Spinal cord (tissue), 10 donors: ENCODE results near the gene ETV6. TPM values are rescaled to one million over a fixed set of nuclear protein-coding genes. Genes with fewer than 3 reads are reported as not detected.

Source experiments
- DNase-seq, 6 donors: peaks; one replicate each; pipeline versions ENCODE4 v3.0.0 to v3.0.0-alpha.2; 2013 to 2015; ENCODE audit warnings: low spot score in 6 of 6, low read depth in 4 of 6
- H3K27ac ChIP-seq: one replicate; pipeline ENCODE4 v1.5.1; 2013; ENCODE audit warnings: low read depth, low read length, control low read depth
- H3K27me3 ChIP-seq: one replicate; pipeline ENCODE4 v1.6.1; 2013; ENCODE audit warnings: low read length; ENCODE audit not compliant: control insufficient read depth, insufficient read depth
- H3K36me3 ChIP-seq: one replicate; pipeline ENCODE4 v1.6.1; 2013; ENCODE audit warnings: low read length; ENCODE audit not compliant: control insufficient read depth, insufficient read depth
- H3K4me1 ChIP-seq: one replicate; pipeline ENCODE4 v1.6.1; 2013; ENCODE audit warnings: low read length; ENCODE audit not compliant: control insufficient read depth, insufficient read depth
- H3K4me3 ChIP-seq: one replicate; pipeline ENCODE4 v1.5.1; 2013; ENCODE audit warnings: low read depth, low read length, control low read depth
- H3K9me3 ChIP-seq: one replicate; pipeline ENCODE4 v1.6.1; 2013; ENCODE audit warnings: low read length; ENCODE audit not compliant: control insufficient read depth, insufficient read depth
- WGBS: methylation state at CpG from one replicate; pipeline ENCODE4 v1.1.5; 2013; ENCODE audit warnings: missing lambda C conversion rate; ENCODE audit not compliant: insufficient coverage; 5-methylcytosine and 5-hydroxymethylcytosine counted together
- polyA plus RNA-seq, 2 donors: library from polyadenylated mRNA; unstranded; fragments of 120-200 nt; gene quantifications; one replicate each; pipeline ENCODE4 v1.2.1, GENCODE V29; 2013; ENCODE audit not compliant: insufficient read length in 2 of 2
- total RNA-seq, 2 donors: library from RNA; depleted of rRNA in 1 of 2; stranded (reverse); fragments of 120-200 nt in 1 of 2; fragments of >200 nt in 1 of 2; gene quantifications; one replicate each; pipeline versions ENCODE4 v1.2.3 to v1.2.4, GENCODE V29; 2013 to 2014
- donor health status: healthy.

The ETV6 gene
- total and polyA plus RNA-seq, 4 donors: 6.8 to 9.9 (median 8.1) TPM

DNA sequence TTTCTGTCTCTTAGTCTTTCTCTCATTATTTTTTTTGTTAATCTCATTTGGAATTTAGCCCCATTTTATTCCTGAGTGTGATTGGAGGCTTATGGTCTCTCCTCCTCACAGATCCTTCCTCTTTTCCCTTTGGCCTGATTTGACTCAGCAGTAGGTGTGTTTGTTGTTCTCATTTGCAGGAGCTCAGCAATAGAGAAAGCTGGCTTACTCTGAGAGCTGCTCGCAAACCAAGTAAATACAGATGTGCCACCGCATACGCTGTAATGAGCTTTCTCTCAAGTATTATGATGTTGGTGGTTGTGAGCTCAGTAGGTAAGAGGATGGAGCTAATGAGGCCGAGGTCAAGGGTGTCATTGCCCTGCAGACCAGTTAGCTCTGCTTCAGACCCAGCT, 206.5 kb downstream of the ETV6 start:
- 48% methylated on average over 4 of the region's 4 CpGs for WGBS
- no peaks in the 10 kb centered on the region for H3K9me3 ChIP-seq
- peaks cover 13% of the 10 kb centered on the region for H3K4me1 ChIP-seq
- no peaks in the 10 kb centered on the region for H3K27me3 ChIP-seq
- no peak overlapping the region for H3K4me3 ChIP-seq
- peak overlapping the region; percentile 5 for H3K27ac ChIP-seq
- H3K36me3 ChIP-seq: peaks cover 2% of the 10 kb centered on the region
- DNase-seq: peak in 1 of 6 donors; percentile 84

DNA sequence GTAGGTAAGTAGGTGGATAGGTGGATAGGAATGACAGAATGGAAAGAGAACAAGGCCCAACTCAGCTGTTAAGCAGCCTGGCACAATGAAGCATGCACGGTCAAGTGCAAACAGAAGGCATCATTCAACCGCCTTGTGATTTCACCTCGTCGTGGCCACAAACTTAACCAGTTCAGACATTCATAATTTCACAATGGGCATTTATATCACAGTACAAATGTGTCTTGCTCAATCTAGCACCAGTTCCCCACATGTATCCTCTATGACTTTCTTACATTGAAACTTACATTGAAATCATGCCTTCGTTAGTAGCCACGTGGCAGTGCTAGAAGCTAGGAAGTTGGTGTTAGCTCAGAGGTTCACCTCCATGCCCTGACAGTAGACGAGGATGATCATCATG, 207.5 kb downstream of the ETV6 start:
- no peak overlapping the region for H3K4me3 ChIP-seq
- H3K27me3 ChIP-seq: no peaks in the 10 kb centered on the region
- peaks cover 2% of the 10 kb centered on the region for H3K36me3 ChIP-seq
- H3K27ac ChIP-seq: no peak overlapping the region
- 80% methylated on average over 6 of the region's 7 CpGs for WGBS
- peak in 1 of 6 donors; percentile 22 for DNase-seq
- peaks cover 13% of the 10 kb centered on the region for H3K4me1 ChIP-seq
- no peaks in the 10 kb centered on the region for H3K9me3 ChIP-seq

DNA sequence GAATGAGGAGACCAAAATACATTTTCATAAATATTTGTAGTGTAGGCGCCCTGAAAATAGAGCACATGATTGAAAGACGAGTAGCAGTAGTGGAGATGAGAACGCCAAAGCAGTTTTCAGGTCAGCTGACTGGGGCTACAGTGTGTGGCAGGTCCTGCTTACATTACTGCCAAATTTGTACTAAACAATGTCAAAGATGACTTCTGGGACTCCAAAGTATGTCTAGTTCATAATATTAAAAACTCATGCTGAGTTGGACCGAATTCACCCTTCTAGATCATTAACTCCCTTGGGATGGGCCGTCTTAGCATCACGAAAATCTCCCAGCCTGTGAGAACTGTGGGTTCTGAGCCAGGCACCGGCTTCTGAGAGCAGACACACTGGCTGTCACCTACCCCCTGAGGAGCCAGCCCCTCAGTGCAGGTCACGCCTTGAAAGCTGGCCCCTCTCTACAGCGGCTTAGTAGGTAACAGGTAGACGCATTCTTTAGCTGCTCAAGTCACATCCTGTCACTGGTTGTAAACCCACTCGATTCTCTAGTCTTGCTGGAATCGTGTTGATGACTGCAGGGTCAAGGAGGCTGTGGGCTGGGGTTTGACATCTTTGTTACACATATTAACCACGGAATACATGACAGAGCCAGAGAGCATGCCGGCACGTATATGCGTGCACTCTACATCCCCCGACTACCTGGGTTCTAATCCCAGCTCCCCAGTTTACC, 210.4 kb downstream of the ETV6 start:
- H3K4me1 ChIP-seq: peaks cover 17% of the 10 kb centered on the region
- H3K36me3 ChIP-seq: no peaks in the 10 kb centered on the region
- H3K9me3 ChIP-seq: no peaks in the 10 kb centered on the region
- no peak overlapping the region for H3K4me3 ChIP-seq
- no peak overlapping the region for H3K27ac ChIP-seq
- 93% methylated on average over 12 of the region's 17 CpGs for WGBS
- no peaks in the 10 kb centered on the region for H3K27me3 ChIP-seq
- no peak for DNase-seq

DNA sequence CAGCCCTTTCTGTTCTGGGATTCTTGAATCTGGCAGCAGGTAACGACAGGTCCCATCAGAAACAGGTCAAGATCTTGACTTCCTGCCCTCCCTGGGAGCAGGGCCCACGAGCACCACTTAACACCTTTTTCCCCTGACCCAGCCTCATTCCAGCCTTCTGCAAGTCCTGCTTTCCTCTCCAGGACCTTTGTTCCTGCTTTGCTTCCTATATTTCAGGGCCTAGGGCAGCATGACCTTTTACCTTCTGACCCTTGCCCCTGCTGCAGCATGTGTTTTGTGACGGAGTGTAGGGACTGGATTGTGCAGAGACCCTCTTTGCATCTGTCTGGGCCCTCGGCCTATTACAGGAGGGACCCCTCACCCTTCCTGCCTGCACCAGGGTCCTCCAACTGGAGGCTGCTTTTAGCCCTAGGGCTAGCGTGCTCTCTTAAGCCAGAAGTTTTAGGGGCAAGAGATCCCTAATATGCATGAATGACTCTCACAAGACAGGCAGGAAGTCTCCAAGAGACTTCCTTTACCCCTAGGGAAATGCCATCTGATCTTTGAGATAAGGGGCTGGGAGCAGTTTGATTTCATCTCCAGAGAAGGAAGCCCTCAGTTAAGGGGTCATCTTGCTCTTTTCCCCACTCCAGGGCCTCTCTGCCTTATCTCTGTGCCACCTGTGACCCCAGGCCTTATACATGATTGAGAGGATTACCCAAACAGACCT, 211.8 kb downstream of the ETV6 start:
- no peak overlapping the region for H3K4me3 ChIP-seq
- no peaks in the 10 kb centered on the region for H3K36me3 ChIP-seq
- 53% methylated on average over 4 of the region's 5 CpGs for WGBS
- no peak overlapping the region for H3K27ac ChIP-seq
- no peak for DNase-seq
- H3K4me1 ChIP-seq: peaks cover 5% of the 10 kb centered on the region
- H3K9me3 ChIP-seq: no peaks in the 10 kb centered on the region
- H3K27me3 ChIP-seq: no peaks in the 10 kb centered on the region

DNA sequence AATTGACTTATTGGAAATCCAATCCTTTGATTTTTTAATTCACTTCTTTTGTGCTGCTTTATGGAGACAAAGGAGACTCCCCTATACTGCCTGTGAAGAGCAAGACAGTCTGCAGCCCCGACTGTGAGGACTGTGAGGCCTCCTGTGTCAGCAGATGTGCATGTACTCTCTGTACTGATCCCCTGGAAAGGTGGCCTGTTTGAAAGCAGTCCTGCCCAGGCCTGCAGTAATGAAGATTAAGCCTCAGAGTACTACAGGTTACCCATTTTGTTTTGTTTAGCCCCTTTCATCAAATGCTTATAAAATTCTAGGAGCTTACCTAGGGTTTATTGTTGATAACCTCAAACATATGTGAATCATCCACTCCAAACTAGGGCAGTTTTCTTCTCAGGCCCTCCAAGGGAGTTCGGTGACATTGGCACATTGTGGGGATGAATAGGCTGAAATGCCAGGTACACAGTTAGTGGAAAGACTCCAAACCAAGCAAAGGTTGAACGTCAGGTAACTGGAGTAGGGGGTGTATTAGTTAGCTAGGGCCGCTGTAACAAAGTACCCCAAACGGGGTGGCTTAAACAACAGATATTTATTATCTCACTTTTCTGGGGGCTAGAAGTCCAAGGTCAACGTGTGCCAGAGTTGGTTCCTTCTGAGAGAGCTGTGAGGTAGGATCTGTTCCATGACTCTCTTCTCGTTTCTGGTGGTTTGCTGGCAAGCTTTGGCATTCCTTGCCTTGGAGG, 212.6 kb downstream of the ETV6 start:
- Histone ChIP-seq H3K27ac (peak overlapping the region; percentile 74), H3K4me3 (no peak overlapping the region), H3K27me3 (no peaks in the 10 kb centered on the region), H3K9me3 (no peaks in the 10 kb centered on the region), H3K36me3 (no peaks in the 10 kb centered on the region), H3K4me1 (peaks cover 5% of the 10 kb centered on the region)
- no peak for DNase-seq
- 55% methylated on average over 1 of the region's 7 CpGs for WGBS

DNA sequence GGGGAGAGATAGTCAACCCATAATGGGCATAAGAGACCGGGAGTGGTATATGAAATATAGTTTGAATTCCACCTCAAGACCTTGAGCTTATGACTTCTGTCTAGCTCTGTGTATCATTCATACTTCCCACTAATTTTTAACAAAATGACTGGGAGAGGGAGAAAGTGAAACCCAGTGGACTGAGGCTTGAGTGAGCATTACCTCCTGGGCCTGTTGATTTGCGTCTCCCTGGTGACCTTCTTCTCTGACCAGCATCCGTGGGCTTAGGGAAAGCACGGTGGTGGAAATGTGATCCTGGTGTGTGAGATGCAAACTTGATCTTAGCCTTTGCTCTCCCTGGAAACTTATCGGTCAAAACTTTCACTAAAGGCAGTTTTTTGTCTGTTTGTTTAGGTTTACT, 213.3 kb downstream of the ETV6 start:
- Histone ChIP-seq H3K4me3 (no peak overlapping the region), H3K9me3 (no peaks in the 10 kb centered on the region), H3K27me3 (no peaks in the 10 kb centered on the region), H3K4me1 (peaks cover 5% of the 10 kb centered on the region), H3K36me3 (no peaks in the 10 kb centered on the region), H3K27ac (peak overlapping the region; percentile 74)
- DNase-seq: peak in 1 of 6 donors; percentile 55
- WGBS: 28% methylated on average over 3 of the region's 5 CpGs

DNA sequence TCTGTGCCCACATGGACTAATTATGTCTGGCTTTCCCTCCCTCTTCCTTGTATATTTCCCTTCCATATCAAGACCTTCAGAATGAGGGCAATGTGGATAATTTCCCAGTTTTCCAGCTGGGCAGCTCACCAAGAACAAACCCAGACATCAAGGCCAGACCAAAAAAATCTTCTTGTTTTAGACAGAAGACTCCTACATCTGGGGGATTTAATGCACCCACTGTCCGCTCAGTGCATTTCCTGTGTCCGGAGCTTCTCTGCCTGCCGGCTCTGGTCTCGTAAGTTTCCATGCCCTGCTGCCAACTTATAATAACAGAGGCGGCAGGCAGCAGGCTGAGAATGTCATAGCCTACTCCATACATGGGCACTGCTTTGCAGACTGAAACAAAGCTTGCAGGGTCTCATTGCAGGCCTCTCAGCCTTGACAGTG, 214.0 kb downstream of the ETV6 start:
- Histone ChIP-seq H3K27ac (peak overlapping the region; percentile 74), H3K9me3 (no peaks in the 10 kb centered on the region), H3K4me1 (peaks cover 5% of the 10 kb centered on the region), H3K4me3 (no peak overlapping the region), H3K27me3 (no peaks in the 10 kb centered on the region), H3K36me3 (peaks cover 3% of the 10 kb centered on the region)
- 27% methylated on average over 5 of the region's 5 CpGs for WGBS
- peak in 1 of 6 donors; percentile 43 for DNase-seq

DNA sequence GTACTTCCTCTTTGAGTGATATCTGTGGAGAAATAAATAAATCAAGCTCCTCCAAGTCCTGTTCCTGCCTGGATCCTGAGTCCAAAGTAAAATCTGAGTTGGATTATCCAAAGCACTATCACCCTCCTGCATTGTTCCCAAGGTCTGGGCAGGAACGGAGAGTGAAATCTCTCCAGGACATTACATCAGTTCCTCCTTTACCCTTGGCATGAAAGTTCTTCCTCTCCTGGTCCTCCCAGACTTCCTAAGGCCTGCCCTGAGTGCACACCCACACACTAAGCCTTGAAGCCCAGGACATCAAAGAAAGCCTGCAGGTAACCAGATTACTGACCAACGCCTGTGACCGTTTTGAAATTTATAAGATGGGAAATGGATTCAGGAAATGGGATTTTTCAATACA, 214.5 kb downstream of the ETV6 start:
- Histone ChIP-seq H3K27ac (peak overlapping the region; percentile 74), H3K4me3 (no peak overlapping the region), H3K9me3 (no peaks in the 10 kb centered on the region), H3K36me3 (peaks cover 3% of the 10 kb centered on the region), H3K4me1 (peaks cover 5% of the 10 kb centered on the region), H3K27me3 (no peaks in the 10 kb centered on the region)
- WGBS: 62% methylated on average over 1 of the region's 3 CpGs
- peak in 1 of 6 donors; percentile 17 for DNase-seq

DNA sequence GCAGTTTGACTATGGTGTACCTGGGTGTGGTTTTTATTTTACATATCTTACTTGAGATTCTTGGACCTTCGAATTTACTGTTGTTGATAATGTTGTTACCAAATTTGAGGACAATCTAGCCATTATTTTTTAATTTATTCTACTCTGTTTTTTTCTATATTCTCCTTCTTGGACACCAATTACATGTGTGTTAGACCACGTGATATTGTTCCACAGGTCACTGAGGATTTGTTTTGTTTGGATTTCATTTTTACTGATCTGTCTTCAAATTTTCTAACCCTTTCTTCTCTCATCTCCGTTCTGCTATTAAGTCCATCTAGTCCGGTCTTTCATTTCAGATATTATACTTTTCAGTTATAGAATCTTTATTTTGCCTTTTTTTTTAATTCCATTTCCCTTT, 216.3 kb downstream of the ETV6 start:
- Histone ChIP-seq H3K9me3 (no peaks in the 10 kb centered on the region), H3K4me1 (peaks cover 13% of the 10 kb centered on the region), H3K27me3 (no peaks in the 10 kb centered on the region), H3K36me3 (peaks cover 13% of the 10 kb centered on the region), H3K27ac (no peak overlapping the region), H3K4me3 (no peak overlapping the region)
- no CpG with 5 or more reads among the region's 4 CpGs for WGBS
- DNase-seq: no peak
